NCI-H526 (cell line): ENCODE results near the gene FCAMR.
A peak's percentile ranks its signal among the peaks of the same experiment; 100 is the strongest.

Source experiments
- DNase-seq, 2 experiments: peaks; one replicate each; lab custom pipeline; 2025; lab: John Stamatoyannopoulos, UW

FCAMR gene

GRCh38 chr1:206957639-206958038, 12.6 kb downstream of the FCAMR start:
- DNase-seq, result no peak

- DNase-seq, result no peak
Observed at GRCh38 chr1:206955476-206956451, 14.5 kb downstream of the FCAMR start.

DNA sequence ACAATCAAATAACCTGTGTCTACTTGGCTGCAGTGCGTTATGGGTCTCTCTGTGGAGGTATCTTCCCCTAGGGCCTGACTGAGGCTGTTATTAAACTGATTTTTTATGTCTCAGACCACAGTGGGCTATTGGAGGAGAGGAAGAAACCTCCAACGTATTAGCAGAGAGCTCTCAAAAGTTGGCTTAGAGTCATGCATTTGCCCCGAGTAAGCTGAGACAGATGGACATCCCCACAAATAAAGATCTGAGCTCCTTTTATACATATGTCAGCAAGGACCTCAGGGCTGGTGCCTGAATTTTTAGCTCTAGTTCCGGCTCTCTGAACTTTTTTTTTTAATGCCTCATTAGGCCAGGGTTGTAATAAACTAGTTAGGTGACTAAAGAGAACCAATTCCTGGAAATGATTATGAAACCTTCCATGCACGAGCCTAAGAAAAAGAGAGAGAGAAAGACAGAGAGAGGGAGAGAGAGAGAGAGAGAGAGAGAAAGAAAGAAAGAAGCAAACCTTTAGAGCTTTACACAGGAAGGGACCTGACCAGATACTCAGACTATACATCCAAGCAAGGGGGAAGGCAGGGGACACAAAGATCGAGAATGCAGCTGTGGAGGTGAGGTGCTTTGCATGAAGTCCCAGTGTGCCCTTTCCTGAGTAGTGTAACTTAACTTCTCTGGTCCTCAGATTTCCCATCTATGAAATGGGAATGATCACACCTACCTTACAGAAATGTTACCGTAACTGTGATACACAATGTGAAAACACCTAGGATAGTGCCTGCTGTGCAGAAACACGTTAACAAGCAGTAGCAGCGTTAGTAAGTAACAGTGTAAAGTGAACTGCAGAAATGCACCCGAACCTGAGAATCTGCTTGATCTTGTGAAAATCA, 15.6 kb downstream of the FCAMR start:
- no peak for DNase-seq

- no peak for DNase-seq
Observed at GRCh38 chr1:206953626-206954025, 16.6 kb downstream of the FCAMR start.

- no peak for DNase-seq
Observed at GRCh38 chr1:206953126-206953525, 17.1 kb downstream of the FCAMR start.

DNA sequence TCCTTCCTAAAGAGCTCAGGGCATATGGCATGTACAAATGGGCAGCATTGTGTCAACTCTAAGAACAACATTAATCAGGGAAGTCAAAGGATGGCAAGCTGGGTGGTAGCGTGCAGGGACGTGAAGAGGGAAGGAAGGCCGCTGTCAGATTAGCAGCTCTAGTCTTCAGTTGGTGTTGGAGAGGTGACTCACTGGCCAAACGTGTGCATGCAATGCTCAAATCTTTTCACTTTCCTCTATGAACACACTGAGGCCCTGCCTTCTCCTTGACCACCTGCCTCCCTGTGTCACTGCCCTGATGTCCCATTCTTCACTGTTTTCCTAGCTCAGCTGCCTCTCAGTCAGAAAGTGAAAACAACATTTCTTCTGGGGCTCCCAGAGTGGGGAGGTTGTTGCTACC, 18.1 kb downstream of the FCAMR start:
- no peak for DNase-seq

- DNase-seq, result no peak
Observed at GRCh38 chr1:206951318-206952100, 18.8 kb downstream of the FCAMR start.

DNA sequence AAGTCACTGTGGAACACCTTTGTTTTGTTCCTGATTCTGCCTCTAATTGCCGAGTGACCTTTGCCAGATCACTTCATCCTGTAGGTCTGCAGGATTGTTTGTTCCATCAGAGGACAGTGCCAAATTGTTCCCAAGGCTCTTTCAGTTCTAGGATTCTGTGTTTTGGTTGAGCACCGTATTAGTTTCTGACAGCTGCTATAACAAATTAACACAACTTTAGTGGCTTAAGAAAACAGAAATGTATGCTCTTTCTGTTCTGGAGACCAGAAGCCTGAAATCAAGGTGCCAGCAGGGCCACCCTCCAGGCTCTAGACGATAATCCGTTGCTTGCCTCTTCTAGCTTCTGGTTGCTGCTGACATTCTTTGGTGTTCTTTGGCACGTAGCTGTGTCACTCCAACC, 20.6 kb downstream of the FCAMR start:
- DNase-seq, result no peak

DNA sequence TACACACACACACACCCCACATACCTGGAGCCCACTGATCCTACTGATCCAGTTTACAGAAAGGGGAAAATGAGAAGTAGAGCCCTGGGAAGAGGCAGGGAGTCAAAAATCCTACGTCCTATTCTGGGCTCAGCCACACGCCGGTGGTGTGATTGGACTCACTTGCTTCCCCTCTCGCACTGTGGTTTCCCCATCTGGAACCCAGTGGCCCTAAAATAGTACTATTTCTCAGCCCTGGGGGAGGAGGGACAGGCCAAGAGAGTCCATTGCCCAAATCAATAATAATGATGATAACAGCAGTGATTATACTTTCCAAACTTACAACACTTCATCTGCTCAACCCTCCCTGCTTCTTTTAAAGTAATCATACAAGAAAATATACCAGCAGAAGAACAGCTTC, 21.1 kb downstream of the FCAMR start:
- DNase-seq, result no peak

- no peak for DNase-seq
Observed at GRCh38 chr1:206947255-206947654, 23.0 kb downstream of the FCAMR start.

GRCh38 chr1:206946261-206946660, 24.0 kb downstream of the FCAMR start, which contains the start of gene PIGR:
PIGR (minus strand) TSS chr1:206946466; CDS start chr1:206940531, 5,935 bp downstream.
- DNase-seq, result no peak

- no peak for DNase-seq
Observed at GRCh38 chr1:206945779-206946178, 24.5 kb downstream of the FCAMR start.

DNA sequence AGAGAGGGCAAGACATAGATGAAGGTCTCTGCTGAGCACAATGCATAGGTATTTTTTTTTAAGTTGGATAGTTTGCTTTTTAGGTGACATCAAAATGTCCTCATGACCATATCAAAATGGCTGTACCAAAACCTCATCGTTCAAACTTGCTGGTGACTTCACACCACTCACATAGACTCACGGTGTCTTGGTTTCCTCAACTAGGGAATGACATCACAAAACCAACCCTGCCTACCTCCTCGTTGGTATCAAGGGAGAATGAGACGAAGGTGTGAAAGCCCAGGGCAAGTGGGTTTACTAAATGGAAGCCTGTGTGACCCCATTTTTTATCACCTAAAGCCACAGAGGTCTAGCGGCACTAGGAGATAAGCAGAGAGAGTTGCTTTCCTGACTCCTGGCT, 25.6 kb downstream of the FCAMR start:
- DNase-seq, result no peak

GRCh38 chr1:206941766-206942418, 28.4 kb downstream of the FCAMR start:
- no peak for DNase-seq

DNA sequence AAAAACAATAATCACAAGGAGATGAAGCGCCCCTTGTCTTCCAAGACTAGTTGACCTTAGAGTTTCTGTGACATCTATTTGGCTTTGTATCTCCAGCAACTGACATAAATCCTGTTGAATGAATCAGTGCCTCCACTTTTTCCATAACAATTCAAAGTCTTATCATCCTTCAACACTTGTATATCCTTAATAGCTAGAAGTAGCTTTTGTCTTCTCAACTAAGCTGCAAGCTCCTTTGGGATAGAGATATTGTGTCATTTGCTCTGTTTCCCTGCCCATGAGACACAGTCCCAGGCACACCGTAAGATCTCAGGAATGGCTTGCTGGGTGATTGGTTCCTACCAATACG, 29.7 kb downstream of the FCAMR start:
- DNase-seq, result no peak

GRCh38 chr1:206939841-206940587, 30.2 kb downstream of the FCAMR start:
- DNase-seq, result no peak

GRCh38 chr1:206939131-206939530, 31.1 kb downstream of the FCAMR start:
- no peak for DNase-seq

DNA sequence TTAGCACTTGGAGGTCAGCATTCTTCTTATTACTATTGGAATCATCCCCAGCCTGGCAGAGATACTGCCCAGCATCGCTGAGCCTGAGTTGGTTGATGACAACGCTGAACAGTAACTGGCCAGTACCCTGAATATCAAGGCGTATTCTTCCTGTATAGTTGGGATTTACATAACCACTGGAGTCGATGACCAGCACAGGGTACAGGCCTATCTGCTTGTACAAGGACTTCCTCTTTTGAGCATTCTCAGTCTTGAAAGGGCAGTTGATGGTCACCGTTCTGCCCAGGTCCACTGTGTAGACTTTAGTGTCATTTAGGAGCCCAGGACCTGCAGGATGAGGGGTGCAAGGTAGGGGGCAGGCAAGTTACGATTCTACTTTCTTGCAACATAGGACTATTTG, 32.8 kb downstream of the FCAMR start:
- no peak for DNase-seq

- peak in 1 of 2 experiments; percentile 30 for DNase-seq
Observed at GRCh38 chr1:206935491-206936067, 34.7 kb downstream of the FCAMR start.

DNA sequence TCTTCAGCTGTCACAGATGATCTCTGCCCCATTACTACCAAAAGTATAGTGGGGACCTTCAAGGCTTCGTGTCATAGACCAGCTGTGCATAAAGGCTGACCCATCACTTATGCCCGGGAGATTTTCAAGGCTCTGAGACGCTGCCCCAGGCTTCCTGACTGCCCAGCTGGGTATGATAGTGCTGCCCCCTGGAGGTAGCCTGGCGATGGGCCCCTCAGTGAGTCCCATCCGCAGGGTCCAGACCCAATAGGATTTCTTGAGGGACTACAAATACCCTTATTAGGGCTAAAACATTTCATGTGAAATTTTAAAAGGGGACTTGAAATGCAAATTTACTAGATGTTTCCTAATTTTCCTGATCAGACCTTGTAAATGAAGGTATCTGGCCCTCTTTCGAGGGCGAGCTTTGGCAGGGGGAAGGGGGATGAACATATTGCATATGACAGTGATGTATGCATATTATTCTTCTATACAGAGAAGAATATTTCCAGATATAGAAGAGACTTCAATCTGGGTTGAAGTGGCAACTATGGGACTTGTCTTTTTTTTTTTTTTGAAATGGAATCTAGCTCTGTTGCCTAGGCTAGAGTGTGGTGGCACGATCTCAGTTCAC, 36.8 kb downstream of the FCAMR start:
- peak in 1 of 2 experiments; percentile 30 for DNase-seq
